GM12873 (cell line): Measurements from ENCODE around the gene LRIT2.
A peak's percentile ranks its signal among the peaks of the same experiment; 100 is the strongest.

ENCODE experiments used
- TF ChIP-seq, protein P1 (sequence below): IDR thresholded peaks from 2 replicates; pipeline ENCODE4 v1.5.1; 2012; ENCODE audit warnings: low read depth, mild to moderate bottlenecking, moderate library complexity, low read length, control low read depth; ENCODE audit not compliant: insufficient read depth; ENCODE audit errors: missing control alignments

Gene LRIT2, protein sequence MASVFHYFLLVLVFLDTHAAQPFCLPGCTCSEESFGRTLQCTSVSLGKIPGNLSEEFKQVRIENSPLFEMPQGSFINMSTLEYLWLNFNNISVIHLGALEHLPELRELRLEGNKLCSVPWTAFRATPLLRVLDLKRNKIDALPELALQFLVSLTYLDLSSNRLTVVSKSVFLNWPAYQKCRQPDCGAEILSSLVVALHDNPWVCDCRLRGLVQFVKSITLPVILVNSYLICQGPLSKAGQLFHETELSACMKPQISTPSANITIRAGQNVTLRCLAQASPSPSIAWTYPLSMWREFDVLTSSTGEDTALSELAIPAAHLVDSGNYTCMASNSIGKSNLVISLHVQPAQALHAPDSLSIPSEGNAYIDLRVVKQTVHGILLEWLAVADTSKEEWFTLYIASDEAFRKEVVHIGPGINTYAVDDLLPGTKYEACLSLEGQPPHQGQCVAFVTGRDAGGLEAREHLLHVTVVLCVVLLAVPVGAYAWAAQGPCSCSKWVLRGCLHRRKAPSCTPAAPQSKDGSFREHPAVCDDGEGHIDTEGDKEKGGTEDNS

DNA sequence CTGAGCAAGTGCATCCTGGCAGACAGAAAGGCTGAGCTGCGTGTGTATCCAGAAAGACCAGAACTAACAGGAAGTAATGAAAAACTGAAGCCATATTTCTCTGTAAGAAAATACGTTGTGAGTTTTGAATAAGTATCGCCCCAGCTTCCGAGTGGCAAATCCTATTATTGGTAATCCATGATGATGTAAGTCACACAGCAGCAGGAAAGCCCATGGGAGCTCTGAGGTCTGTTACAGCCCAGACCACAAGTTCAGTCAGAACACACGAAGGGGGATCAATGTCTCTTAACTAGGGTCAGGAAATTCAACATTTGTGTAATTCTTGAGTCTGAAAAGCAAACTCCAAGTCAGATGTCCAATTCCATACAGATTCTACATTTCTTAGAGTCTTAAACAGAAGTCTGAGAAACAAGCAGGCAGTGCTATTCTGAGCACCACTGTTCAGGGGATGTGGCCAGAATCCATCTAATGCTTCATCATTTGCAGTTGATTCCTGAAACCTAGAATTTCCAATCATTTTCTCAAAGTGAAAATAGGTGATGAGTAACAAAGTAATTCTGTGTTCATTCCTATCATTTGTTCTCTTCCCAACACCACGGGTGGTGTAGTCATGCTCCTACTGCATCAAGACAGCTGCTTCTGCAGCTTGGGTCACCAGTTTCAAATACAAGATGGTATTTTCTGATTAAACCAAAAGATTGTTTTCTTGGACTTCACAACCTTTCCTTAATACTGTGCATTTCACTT is at the start of gene LRIT2:
Gene LRIT2, minus strand, starts transcription at position 118 of the 747 bp plus-strand sequence. Its CDS starts 24 bp downstream, at position 94.
- TF ChIP-seq, protein P1, sequence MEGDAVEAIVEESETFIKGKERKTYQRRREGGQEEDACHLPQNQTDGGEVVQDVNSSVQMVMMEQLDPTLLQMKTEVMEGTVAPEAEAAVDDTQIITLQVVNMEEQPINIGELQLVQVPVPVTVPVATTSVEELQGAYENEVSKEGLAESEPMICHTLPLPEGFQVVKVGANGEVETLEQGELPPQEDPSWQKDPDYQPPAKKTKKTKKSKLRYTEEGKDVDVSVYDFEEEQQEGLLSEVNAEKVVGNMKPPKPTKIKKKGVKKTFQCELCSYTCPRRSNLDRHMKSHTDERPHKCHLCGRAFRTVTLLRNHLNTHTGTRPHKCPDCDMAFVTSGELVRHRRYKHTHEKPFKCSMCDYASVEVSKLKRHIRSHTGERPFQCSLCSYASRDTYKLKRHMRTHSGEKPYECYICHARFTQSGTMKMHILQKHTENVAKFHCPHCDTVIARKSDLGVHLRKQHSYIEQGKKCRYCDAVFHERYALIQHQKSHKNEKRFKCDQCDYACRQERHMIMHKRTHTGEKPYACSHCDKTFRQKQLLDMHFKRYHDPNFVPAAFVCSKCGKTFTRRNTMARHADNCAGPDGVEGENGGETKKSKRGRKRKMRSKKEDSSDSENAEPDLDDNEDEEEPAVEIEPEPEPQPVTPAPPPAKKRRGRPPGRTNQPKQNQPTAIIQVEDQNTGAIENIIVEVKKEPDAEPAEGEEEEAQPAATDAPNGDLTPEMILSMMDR: no peak

DNA sequence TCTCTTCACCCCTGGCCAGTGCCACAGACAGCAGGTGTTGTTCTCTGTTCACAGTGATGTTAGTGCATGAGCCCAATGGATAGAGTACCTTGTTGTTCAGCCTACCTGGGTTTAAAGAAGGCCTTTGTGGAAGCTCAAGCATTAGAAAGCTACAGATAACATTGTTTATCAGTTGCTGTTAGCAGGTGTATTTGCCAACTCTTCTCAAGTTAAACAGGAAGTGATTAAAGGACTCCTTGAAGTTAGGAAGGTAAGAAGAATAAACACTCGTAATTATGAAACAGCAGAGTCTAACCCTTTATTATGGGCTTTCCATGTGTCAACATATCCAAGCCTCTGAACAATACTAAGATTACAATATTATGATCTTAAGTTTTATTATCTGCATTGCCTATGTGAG is 45.4 kb upstream of the LRIT2 start:
- TF ChIP-seq, protein P1: no peak

DNA sequence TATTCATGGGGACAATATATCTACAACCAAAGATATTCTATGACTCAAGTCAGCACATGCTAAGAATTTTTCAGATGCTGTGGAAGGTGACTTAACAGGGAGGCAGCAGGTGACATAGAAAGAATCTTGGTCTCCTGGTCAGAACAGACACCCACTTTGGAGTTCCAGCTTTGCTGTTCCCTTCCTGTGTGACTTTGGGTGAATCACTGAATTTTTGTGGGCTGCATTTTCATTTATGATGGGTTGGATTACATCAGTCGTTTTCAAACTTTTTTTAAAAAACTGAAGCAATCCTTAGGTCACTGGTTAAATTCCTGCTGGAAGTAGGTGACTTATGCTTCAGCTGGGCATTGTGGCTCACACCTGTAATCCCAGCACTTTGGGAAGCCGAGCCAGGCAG is 44.4 kb upstream of the LRIT2 start:
- TF ChIP-seq, protein P1: no peak

DNA sequence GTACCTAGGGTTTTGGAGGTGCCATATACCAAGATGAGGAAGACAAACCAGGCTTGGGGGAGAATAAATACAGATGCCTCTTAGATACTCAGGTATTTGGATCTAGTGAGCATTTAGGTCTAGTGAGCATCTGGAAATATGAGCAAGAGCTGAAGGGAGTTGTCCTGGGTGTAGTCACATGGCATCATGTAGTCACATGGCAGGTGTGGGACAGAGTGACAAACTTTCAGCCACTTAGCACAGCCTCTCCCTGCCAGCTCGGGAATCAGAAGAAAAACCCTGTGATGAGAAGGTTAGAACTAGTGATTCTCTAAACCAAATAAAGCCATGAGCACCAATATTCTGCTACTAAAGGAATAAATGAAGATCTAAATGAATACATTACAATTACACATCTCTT is 43.8 kb upstream of the LRIT2 start:
- TF ChIP-seq, protein P1: no peak

DNA sequence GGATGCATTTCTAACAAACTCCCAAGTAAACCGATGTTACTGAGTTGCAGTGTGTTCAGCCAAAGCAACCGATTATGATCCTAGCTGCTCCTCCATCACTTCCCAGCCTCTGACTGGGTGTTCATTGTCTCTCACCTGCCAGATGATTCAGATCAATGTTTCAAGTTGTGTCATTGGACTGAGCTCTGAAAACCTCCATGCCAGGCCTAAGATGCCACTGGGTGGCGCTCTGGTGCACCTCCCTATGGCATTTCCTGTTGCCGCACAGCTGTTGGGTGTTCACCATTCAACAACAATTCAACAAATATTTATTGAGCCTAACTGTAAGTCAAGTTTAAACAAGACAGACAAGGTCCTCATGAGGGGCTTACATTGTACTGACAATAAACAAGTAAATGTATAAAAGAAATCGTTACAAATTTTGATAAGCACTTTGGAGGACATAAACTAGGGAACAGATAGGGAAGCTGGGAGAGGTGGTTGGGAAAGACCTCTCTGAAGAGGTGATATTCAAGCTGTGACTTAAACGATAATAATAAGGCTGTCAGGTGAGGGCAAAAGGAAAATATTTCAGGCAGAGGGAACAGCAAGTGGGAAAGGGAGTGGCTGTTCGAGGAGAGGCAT is 42.3 kb upstream of the LRIT2 start:
- TF ChIP-seq, protein P1: peak; percentile 87

DNA sequence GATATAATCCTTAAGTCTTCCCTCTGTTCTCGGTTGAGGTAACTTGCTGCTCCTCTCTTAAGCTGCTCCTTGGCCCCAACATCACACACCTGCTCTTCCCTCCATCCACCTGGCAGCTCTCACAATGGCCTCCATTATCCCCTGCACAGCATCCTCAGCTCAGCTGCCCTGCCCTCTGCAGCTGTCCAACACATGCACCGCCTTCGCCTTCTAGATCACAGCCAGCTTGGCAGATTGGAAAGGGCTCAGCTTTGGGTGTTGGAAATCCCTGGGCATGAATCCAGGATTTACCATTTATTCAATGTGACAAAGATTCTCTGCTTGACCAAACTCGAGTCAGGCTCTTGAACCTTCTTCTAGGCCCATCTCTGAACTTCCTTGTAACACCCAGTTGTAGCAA is 40.1 kb upstream of the LRIT2 start:
- TF ChIP-seq, protein P1: no peak
